NCI-H2029 (cell line): ENCODE results near the gene HOXB4.

Experiments used
- DNase-seq: peaks from one replicate; lab custom pipeline; 2025; lab: John Stamatoyannopoulos, UW

The HOXB4 gene

DNA sequence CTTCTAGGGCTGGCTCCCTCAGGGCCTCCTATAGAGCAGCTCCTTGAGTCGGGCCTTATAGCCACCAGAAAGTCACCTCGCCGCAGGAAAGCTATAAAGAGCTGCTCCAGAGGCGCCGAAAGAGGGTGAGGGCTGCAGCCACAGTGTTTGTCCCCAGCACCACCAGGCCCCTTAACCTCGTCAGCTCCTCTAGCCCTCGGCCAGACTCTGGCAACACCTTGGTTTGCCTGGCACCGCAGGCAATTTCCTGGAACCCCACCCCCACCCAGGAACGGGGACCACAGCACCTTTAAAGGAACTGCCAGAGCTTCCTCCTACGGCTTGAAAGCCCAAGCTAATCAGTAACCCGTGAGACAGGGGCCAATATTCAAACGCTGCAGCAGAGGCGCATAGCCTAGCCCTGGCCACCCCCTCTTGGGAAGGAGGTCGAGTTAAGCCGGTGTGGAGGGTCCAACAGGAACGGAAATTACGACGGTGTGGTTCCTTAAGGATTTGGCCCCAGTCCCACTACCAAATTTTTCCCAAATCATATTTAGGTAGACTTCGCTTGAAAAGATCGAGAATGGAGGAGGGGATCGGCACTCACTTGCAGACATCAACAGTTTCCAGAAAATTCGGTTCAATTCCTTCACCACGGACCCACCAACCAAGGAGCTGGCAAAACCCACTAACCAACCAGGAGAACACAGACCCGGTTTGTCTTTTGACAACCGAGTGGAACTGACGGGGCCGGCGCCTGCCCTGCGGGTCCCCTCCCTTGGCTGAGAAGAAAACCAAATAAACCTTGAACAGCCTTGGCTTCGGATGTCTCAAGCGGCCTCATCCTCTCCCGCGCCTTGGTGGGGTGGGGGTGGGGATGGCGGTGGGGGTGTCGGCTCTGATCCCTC, 23.6 kb upstream of the HOXB4 start:
- DNase-seq, result no peak

DNA sequence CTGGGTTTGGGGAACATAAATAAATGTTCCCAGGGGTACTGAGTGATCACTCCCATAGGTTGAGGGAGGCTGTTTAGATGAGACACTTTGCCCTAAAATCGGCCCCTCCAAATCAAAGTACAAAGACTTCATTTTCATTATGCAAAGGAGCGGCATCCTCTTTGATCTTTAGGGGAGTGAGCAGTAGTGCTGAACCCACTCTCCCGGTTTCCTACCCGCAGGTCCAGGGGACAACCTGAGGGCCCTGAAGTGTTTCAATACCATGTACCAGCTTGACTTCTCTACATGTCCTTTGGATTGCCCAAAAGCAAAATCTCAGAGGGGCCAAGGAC, 23.0 kb upstream of the HOXB4 start:
- DNase-seq, result no peak

DNA sequence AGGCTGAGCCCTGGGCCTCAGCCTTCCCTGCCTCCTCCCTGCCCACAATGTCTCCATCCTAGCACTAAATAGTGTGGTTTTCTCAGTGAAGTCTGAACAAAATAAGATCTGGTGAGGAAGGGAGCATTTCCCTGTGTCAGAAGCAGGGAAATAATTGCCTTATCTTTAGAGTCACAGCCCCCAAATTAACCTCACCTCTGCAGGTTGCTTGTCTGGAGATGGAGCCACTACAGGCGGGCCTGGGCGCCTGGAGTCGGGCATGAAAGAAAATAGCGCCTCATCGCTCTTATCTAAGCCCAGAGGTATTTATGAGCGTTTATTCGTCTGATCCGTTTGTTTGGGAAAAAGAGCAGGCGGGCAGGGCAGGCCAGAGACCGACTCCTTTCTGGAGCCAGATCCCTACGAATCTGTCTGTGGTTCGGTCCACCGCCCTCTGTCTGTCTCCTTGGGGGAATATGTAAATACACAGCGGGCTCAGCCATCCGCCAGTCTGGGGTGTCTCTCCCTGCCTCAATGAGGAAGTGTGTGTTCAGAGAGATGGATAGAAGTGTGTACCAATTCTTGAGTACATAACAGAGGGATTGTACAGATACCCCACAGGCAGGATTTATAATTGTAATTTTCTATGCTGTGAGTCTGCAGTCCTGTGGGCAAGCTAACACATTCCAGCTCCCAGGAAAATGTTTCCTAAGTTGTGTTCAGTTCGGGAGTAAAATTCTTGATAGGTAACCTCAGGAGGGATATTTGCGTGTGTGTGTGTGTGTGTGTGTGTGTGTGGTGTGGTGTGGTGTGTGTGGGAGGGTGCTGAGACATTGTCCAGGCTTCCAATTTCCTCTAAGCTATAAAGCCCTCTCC, 22.3 kb upstream of the HOXB4 start:
- no peak for DNase-seq

DNA sequence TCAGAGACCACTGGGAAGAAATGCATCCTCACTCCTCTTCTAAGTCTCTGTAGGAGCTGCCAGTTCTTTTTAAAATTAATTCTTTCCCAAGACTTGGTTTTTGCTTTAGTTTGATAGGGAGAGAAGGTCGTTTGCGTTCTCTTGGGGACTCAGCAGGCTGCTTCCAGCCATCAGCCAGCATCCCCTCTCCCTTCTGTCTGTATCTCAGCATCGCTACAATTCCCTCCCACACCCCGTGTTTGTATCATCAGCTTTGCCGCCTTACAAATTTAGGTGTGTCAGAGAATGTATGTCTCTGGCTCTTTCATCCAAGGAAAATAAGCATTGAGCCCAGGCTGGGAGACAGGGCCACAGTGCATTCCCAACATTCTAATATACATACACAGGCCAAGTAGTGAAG, 21.2 kb upstream of the HOXB4 start:
- no peak for DNase-seq

DNA sequence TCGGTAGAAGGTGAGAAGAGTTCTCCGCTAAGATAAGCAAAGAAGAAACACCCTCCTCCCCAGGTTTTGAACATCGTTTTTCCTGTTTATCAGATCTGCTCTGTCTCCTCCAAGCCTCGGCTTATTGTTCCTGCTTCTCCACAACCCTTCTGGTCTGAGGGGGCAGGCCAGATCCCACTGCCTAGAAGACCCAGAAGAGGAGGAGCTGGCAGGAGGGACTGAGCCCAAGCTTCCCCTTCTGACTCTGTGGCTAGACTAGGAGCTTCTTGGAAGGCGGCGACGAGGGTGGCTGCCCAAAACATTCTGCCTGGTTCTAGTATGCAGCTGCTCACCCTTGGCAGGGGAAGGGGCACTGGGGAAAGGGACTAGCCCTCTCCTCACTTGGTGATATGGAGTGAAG, 20.6 kb upstream of the HOXB4 start:
- DNase-seq, result no peak

DNA sequence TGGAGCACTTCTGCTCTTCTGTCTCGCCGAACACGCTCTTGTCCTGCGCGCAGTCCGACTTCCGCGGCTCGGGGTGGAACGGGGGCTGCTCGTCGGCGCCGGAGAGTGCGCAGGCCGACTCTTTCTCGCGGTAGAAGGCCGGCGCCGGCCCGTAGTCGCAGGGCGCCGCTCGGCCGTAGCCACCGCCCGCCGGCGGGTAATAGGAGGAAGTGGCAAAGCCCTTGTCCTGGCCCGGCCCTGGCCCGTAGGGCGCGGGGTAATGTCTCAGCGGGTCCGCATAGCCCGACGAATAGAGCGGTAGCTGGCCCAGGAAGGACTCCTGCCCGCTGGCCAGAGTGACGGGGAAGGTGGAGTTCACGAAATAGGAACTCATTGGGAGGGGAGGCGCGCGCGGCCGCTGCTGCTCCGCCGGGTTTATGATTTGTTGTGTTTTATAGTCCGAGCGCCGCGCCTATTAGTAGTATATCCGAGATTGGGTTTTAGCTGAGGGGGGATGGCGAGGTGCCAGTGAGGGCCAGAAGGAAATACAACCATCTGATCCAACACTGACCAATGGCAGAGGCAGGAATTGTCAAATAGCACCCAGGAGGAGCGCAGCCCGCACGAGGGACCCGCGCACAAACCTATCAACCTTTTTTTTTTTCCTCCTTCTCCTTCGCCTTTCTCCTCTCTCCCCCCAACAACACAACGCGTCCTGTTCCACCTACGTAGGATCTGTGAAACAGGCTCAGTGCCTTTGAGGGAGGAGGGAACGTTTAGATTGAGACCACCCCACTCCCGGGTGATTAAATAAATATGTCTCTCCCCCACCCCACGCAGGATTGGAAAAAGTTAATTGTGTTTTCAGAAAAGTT, 19.9 kb upstream of the HOXB4 start:
- peak; percentile 79 for DNase-seq

DNA sequence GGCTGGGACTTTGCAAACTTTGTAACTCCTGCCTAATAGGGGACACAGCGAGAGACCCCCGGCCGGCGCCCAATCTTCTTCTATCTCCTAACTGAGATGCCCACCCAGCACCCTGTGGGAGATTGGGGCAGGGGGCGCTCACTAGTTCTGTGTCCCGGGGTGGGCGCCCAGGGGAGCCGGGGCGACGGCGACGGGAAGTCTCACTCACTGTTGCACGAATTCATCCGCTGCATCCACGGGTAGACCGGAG, 19.3 kb upstream of the HOXB4 start:
- no peak for DNase-seq

DNA sequence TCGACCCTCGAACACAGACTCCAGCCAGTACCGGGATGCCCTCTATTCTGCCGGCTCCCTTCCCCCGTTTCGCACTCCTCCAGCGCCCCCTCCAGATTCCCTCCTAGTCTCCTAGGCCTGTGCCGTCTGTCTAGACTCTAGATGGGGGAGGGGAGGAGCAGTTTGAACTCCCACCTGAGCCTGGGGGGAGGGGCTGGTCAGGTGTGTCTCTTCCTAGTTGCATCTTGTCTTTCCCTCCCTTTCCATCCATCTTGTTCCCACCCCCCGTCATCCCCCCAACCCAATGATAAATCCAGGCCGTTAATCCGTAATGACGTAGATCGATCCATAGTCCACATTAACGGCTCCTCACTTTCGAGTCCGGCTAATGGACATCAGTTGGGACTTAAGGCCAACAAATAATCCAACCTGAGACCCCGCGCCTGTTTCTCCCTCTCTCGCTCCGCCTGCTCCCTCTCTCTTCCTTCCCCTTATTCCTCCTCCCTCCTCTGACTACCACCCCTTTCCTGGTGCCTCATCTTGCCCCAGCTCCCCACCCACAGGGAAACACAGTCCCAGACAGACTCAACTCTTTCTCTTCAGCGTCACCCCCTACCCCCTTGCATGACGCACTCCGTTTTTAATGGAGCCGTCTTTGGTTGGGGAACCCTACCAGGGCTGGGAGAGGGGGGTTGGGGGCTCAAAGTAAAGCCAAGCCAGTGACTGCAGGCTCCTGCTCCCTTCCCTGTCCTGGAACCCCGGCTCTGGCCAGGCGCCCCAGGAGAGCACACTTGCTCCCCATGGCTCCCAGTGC, 18.8 kb upstream of the HOXB4 start:
- peak; percentile 83 for DNase-seq

DNA sequence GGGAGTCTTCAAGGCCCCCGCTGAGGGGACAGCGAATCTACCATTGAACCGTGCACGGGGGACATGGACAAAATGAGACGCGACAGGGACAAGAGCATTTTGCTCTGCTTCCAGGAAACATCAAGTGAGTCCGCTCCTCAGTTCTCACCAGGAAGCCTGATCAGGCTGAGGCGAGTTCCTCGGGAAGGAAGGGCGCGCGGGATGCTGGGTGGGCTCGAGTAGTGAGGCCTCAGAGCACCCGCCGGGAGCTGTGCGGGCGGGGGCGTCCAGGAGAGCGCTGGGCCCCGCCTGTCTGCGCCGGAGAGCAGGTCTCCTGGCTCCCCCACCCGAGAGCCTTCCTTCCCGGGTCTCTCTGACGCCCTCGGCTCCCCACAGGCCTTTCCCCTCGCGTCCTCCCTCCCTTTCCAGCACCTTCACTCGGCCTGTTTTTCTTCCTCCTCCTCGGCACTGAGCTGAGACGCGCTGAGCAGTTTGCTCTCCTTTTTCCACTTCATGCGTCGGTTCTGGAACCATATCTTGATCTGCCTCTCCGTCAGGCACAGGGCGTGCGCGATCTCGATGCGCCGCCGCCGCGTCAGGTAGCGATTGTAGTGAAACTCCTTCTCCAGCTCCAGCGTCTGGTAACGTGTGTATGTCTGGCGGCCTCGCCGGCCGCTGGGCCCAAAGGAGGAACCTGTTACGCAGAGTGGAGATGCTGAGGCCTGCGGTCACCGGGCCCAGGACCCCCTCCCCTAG, 18.0 kb upstream of the HOXB4 start:
- no peak for DNase-seq

DNA sequence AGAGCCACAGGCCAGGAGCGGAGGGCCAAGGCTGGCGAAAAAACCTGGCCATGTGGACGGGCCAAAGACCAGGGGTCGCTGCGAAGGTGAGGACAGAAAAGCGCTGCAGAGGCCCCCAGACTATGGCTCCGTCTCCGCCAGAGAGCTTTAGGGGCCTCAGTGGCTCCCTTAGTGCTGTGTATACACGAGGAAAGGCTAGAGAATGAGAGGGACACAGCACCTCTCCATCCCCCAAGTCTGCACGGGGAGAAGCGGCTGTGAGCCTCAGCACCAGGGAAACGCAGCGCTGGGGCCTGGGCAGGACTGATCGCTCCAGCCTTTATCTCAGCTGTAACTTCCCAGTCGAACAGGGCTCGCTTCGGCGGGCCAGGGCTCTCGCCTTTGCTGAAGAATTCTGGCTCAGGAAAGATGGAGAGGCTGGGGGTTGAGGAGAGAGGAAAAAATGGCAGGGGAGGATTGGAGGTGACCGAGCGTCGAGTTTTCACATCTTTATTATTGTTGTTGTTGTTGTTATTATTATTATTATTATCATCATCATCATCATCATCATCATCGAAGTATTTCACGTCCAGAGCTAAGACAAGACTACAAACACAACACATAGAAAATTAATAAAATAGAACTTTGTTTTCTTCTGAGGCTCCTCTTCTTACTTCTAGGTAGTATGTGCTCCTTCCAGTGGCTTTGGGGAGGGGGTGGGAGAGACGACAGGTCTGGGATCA, 17.3 kb upstream of the HOXB4 start:
- no peak for DNase-seq

DNA sequence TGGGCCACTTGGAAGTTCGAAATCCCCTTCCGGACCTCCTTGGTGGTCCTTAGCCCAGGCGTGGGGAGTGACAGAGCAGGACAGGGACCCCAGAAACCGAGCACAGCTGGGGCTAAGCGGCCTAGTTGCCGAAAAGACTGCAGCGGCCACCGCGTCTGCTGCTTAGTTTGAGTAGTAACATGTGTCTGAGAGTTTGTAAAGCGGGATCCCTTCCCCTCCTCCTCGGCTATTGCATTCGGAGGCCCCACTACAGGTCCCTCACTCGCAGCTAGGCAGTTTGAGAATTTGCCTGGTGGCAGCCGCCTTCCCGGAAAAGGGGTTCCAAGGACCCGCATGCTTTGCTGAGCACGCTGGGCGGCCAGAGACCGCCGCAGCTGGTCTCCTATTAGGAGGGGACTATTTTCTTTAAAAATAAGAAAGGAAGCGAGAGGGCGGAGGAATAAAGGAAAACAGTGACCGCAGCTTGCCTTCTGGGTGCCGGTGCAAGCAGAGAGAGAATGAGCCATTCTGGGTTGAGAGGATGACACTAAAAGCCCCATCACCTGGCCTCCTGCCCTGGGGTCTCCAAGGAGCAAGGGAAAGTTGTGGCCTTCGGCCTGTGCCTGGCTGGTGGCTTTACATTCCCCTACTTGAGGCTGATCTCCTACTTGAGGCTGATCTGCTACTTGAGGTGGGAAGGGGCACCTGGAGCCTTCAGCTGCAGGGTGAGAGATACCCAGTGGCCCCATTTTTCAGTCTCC, 16.6 kb upstream of the HOXB4 start:
- no peak for DNase-seq

DNA sequence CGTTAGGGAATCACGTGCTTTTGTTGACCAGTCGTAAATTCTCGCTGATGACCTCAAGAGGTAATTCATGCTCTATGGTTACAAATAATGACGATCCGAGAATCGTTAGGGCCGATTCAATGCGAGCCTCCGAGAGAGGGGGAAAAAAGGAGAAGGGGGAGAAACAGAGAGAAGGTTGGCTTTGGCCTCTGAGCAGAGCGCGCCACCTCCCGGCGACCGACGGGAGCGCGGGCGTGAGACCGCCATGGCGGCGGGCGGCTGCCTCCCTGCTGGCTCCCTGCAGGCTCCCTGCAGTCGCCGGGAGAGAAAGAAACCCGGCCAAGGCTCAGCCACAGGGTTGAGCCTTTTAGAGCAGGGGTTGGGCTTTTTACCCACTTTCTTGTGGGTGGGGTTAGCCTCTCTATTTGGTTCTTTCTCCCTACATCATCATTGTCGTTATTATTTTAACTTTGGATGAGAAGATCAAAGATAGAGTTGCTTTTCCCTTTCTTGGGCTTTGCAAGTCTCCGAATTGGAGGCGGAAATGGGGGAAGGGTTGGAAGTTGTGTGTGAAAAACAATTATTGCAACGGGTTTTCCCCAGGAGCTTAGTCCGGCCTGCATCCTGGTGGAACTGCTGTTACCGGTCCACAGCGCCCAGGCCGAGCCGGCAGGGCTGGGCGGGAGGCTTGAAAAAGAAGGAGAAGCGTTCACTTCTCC, 15.8 kb upstream of the HOXB4 start:
- peak; percentile 96 for DNase-seq

DNA sequence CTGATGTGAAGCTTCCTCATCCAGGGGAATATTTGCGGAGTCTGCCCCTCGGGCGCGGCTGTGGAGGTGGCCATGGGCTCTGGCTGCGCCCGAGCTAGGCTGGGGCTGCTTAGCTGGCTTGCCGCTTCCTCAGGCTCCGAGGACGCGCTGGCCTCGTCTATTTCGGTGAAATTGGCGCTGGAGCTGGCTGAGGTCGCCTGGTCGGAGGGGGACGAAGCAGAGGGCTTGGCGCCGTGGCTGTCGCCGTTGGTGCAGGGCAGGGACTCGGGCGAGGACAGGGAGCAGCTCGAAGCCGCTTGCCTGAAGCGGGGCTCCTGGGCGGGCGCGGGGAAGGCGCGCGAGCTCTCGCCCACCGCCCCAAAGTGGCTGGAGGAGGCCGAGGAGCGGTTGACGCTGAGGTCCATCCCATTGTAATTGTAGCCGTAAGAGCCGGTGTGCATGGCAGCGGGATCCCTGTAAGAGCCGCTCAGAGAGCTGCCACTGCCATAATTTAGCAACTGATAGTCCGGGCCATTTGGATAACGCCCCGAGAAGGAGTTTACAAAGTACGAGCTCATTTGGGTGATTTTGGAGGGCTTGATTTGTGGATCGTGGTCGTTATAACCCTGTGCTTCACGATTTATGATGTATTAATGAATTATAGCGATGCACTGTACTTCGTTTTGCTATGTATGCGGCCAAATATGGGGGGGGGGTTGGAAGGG, 15.1 kb upstream of the HOXB4 start, which contains the start of gene HOXB5:
Gene HOXB5 (minus strand): TSS at position 654 of the 704 bp plus-strand sequence. CDS start 97 bp downstream, at position 557.
- DNase-seq, result no peak

DNA sequence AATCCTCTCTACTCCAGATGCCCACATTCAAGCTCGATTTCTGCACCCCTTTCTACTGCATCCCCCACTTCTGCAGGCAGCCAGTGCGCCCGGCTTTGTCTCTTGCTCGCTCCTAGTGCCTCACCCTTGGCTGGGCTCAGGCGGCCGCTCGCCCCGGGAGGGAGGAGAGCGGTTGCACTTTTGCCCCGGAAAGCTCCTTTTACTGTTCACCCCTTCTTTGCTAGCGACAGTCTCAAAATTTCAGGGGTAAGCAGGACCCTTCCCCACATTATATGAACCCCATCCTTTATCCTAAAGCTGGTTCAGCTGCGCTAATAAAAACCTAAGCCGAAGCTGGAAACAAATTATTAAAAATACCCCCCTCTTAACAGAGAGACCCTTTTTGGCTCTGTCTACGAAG, 14.4 kb upstream of the HOXB4 start:
- no peak for DNase-seq

DNA sequence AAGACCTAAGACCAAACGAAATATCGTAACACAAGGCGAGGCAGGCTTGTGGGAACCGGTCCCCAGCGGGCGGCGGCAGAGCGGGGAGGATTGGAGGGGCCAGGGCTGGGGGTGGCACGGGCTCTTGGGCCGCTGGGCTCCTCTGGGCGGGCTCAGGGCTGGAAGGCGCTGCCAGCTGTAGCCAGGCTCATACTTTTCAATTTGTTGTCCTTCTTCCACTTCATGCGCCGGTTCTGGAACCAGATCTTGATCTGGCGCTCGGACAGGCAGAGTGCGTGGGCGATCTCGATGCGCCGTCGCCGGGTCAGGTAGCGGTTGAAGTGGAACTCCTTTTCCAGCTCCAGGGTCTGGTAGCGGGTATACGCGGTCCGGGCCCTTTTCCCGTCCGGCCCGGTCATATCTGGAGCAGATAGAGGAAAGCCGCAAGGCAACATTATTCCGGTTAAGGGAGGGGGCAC, 13.9 kb upstream of the HOXB4 start:
- no peak for DNase-seq

DNA sequence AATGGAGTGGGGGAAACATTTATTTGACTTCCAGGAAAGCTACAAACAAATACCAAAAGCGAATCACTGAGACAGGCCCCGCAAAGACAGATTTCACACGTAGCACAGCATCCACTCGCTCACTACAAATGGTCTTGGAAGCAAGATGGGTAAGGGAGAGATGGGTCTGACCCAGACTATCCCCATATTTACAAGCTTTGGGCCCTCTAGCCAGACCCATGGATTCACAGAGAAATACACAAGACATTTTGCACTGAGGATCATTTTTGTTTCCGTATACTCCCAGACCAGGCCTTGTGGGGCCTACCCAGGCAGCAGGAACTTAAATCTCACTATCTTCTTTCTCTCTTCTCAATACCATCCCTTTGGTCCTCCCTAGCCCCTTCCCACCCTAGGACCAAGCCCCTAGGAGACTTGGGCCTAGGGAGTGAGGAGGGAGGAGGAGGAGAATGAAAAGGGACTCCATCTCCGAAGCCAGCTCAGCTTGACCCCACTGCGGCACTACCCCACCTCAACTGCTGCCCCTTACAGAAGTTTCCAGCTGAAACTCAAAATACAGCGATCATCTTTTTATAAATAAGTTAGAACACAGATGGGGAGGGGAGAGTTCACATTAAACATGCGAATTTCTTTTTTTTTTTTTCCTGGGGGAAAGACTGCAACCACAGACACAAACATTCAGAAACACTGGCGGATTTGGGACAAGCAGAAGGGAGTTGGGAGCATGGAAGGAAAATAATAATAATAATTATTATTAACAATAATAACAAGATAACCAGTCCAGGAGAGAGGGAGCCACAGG, 13.3 kb upstream of the HOXB4 start:
- DNase-seq, result no peak

DNA sequence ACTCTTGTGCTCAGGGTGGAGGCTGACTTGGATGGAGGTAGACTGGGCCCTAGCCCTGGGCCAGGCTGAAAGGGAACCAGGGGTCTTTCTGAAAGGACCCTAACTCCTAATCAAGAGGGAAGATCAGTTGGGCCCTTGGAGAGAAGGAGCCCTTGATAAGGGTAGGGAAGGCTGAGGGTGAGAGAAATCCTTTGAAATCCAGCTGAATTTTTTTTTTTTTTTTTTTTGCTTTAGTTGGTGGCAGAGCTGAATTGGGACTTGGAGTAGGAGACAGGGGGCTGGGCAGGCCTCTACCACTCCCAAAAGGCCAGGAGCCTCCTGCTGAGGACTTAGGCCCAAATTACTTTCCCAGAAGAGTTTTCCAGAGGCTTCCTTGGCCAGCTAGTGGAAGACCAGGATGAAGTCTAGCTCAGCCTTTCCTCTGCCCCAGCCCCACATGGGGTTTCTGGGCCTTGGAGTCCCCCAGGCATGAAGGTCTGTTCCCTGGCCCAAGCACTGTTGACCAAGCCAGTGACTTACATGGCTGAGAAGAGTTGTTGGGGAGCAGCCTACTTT, 12.5 kb upstream of the HOXB4 start:
- no peak for DNase-seq
